Tibial nerve (tissue), 3 donors: ENCODE measurements around the gene FAM120B.

ENCODE experiments used
- POLR2A ChIP-seq, 2 donors: fragments of 450-650 bp; IDR thresholded peaks; one replicate each; pipeline ENCODE4 v1.6.1; 2017; ENCODE audit warnings: antibody characterized with exemption in 2 of 2, mild to moderate bottlenecking in 2 of 2, moderate library complexity in 2 of 2
- TF ChIP-seq, protein P1 (sequence below), 5 experiments: fragments of 200-600 bp in 3 of 5; fragments of 450-650 bp in 2 of 5; sonication (generic) in 3 of 5; IDR thresholded peaks; one replicate each; pipeline ENCODE4 v1.5.1; 2016 to 2019; ENCODE audit warnings: antibody characterized with exemption in 5 of 5, mild to moderate bottlenecking in 3 of 5, moderate library complexity in 2 of 5

GRCh38 chr6:170456334-170456733 is 149.8 kb downstream of the FAM120B start:
- TF ChIP-seq POLR2A (IDR thresholded peaks at IDR 0.05) = no peak
- TF ChIP-seq, protein P1, sequence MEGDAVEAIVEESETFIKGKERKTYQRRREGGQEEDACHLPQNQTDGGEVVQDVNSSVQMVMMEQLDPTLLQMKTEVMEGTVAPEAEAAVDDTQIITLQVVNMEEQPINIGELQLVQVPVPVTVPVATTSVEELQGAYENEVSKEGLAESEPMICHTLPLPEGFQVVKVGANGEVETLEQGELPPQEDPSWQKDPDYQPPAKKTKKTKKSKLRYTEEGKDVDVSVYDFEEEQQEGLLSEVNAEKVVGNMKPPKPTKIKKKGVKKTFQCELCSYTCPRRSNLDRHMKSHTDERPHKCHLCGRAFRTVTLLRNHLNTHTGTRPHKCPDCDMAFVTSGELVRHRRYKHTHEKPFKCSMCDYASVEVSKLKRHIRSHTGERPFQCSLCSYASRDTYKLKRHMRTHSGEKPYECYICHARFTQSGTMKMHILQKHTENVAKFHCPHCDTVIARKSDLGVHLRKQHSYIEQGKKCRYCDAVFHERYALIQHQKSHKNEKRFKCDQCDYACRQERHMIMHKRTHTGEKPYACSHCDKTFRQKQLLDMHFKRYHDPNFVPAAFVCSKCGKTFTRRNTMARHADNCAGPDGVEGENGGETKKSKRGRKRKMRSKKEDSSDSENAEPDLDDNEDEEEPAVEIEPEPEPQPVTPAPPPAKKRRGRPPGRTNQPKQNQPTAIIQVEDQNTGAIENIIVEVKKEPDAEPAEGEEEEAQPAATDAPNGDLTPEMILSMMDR (IDR thresholded peaks at IDR 0.05) = no peak
